ENCODE measurements around the gene GATA6. TPM values are rescaled to one million over a fixed set of nuclear protein-coding genes. Genes with fewer than 3 reads are reported as not detected.

Gene GATA6
- total and polyA plus RNA-seq, 2 experiments from 2014 or later = 0.08 TPM; not detected in 1

GRCh38 chr18:22214731-22215528, 45.5 kb downstream of the GATA6 start:
- no peak overlapping the region for H3K27ac Mint-ChIP-seq
- no peak overlapping the region for H3K4me3 Mint-ChIP-seq
- TF ChIP-seq CREB1 (CRISPR knock-in tag; IDR thresholded peaks at IDR 0.05; ENCODE audit: low read depth) = no peak
- TF ChIP-seq EZH2phosphoT487 (IDR thresholded peaks at IDR 0.05; ENCODE audit: unreplicated experiment) = no peak
- no peak for TF ChIP-seq ZNF331 (CRISPR knock-in tag; IDR thresholded peaks at IDR 0.05; ENCODE audit: low read depth)
- no peak for TF ChIP-seq JUNB (IDR thresholded peaks at IDR 0.05; ENCODE audit: unreplicated experiment)
- no peak for TF ChIP-seq ZNF462 (CRISPR knock-in tag; IDR thresholded peaks at IDR 0.05)
- TF ChIP-seq POLR2AphosphoS5 (IDR thresholded peaks at IDR 0.05; ENCODE audit: low read depth) = no peak
- TF ChIP-seq NANOG (IDR thresholded peaks at IDR 0.05; ENCODE audit: borderline replicate concordance) = no peak
- no peak for TF ChIP-seq EZH2 (IDR thresholded peaks at IDR 0.05; ENCODE audit: low read depth, unreplicated experiment)
- no peak for TF ChIP-seq ZNF114 (CRISPR knock-in tag; IDR thresholded peaks at IDR 0.05)
- no peak for TF ChIP-seq REST (IDR thresholded peaks at IDR 0.05; ENCODE audit: unreplicated experiment)
- TF ChIP-seq CTCF (conservative IDR thresholded peaks at IDR 0.05; ENCODE audit: low read depth in 2 of 2) = no peak
- no peak for TF ChIP-seq STAT1 (IDR thresholded peaks at IDR 0.05; ENCODE audit: unreplicated experiment)
- no peak for TF ChIP-seq ETS1 (IDR thresholded peaks at IDR 0.05)
- Histone ChIP-seq H3F3A (replicated peaks; ENCODE audit: low read depth) (no peaks in the 10 kb centered on the region), H3K36me3 (ENCODE audit: insufficient read depth) (no peaks in the 10 kb centered on the region), H3K79me2 (replicated peaks; ENCODE audit: insufficient read depth) (no peaks in the 10 kb centered on the region), H3K27ac (ENCODE audit: low read depth) (no peak overlapping the region), H4K20me1 (replicated peaks; ENCODE audit: insufficient read depth) (no peaks in the 10 kb centered on the region; the same call in 1 of the 2 replicates), H3K4me3 (no peak overlapping the region), H3K27me3 (ENCODE audit: insufficient read depth) (peaks cover 60% of the 10 kb centered on the region), H2AFZ (no peak overlapping the region), H3K9me2 (ENCODE audit: insufficient read depth) (no peaks in the 10 kb centered on the region), H3K4me1 (ENCODE audit: insufficient read depth) (peaks cover 8% of the 10 kb centered on the region; the same call in 1 of the 2 replicates), H3K4me2 (no peak overlapping the region)
- peaks cover 15% of the 10 kb centered on the region for H3K4me1 Mint-ChIP-seq
- peaks cover 24% of the 10 kb centered on the region for H3K27me3 Mint-ChIP-seq (ENCODE audit: insufficient read depth, low read depth, poor library complexity)
- H3K9me3 Mint-ChIP-seq = no peaks in the 10 kb centered on the region
- no peak for DNase-seq (ENCODE audit: low spot score)
- H3K36me3 Mint-ChIP-seq (ENCODE audit: low read depth) = no peaks in the 10 kb centered on the region
- no peak for ATAC-seq
